Left cardiac atrium (tissue), 4 donors: ENCODE measurements around the gene POLR2L. TPM values are rescaled to one million over a fixed set of nuclear protein-coding genes. Genes with fewer than 3 reads are reported as not detected.

Experiments
- ATAC-seq, 2 donors: fragments of 200-7000 bp; cut with Tn5 transposase; one replicate each; pipeline ENCODE4 v1.9.1; 2020; ENCODE audit warnings: mild to moderate bottlenecking in 2 of 2, moderate library complexity in 2 of 2
- DNase-seq: peaks from one replicate; pipeline ENCODE4 v3.0.0-alpha.2; 2020
- intact Hi-C, 2 donors: fragments of 100-400 bp; cut with DNase I; formaldehyde crosslinking; loops; one replicate each; pipeline versions ENCODE4 v1.14.1 to v1.15.1; 2022 to 2023
- long read RNA-seq: library from polyadenylated mRNA; unstranded; transcript quantifications from one replicate; pipeline ENCODE4 v2.0.0, GENCODE V29; 2021
- total RNA-seq, 2 donors: library from RNA; stranded (reverse); fragmentation: NEBNext Ultra II Directional; extraction: Animal tissue kit (Norgen Biotek cat#: 25700); gene quantifications; one replicate each; pipeline ENCODE4 v1.2.1, GENCODE V29; 2021
- donor health status: DM: no; HTN: yes; CAD: no.
- donor health status: DM: no; HTN: yes; CAD: no; lungs with severe emphysema.
- donor health status: DM: yes; HTN: yes; CAD: no.
- donor health status: Dilated cardiomyopathy.

POLR2L gene
- 100 to 1,000 TPM; 163 to 202 TPM for total RNA-seq
- long read RNA-seq, transcript POLR2L-201 (2 exons, 892 nt), result major isoform, 8 of 8 reads
- long read RNA-seq, partial matches to known transcripts, result 0 of 8 reads
- long read RNA-seq, other reads (novel, unspliced or antisense), result 0 of 8 reads

DNA sequence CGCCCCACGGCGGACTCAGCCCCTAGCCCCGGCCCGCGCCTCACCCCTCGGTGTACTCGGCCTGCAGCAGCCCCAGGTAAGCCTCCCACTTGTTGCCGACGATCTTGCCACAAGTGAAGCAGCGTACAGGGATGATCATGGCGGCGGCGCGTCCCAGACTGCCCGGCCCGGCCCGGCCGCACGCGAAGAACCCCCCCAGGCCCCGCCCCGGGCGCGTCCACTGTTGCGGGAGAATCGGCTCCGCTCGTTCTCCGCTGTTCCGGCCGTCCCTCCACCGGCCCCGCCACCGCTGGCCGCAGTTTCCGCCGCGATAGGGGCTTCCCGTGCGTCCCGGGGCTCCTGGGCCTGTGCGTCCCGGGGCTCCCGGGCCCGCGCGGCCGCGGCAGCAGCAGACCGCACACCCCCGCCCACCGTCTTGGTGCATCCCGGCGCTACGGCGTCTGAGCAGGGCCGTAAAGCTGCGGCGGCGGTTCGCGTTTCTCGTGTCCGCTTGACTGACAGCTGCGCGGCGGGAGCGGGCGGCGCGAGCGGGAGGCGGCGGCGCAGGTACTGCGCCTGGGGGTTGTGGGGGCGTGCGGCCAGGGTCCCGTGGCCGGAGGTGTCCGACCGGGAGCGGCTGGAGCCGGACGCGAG is at the start of gene POLR2L, which contains the start of gene TSPAN4:
Gene POLR2L (minus strand): TSS at position 160 of the 633 bp plus-strand sequence. CDS start 21 bp downstream, at position 139.
Gene TSPAN4 (plus strand): TSS at position 483 of the 633 bp plus-strand sequence. CDS start 7,453 bp downstream, outside the sequence.
- ATAC-seq (peak; percentile 52 to 53), DNase-seq (peak; percentile 94)
- intact Hi-C loops, result no loop called here

DNA sequence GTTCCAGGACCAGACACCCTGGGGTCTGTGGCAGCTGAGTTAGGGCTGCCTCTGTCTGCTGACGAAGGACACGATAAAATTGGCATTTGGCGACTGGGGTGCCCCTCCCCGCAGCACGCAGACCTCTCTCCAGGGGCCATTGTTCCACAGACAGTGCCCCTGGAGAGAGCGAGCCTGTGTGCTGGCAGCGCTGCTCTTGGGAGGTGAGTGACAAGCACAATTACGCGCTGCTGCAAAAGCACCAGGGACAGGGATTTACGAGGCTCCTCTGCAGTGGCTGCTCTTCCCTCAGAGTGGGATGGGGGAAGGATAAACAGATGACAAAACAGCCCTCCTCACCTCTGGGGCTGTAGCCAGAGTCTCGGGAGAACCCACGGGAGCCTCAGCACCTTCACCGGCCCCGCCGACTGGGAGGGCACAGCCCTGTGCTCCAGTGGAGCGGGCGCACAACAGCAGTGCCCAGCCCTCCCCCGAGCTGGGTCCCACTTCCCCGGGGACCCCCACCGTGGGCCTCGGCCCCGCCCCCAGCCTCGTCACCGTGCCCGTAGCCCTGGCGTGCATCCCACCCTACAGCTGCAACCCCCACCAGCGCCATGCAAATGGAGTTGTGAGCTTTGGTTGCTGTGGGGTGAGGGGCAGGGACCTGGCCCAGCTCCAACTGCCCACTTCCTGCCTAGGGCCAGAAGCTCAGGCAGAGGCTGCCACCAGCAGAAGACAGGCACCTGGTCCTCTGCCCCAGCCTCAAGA is 48.6 kb upstream of the POLR2L start:
- ATAC-seq (no peak), DNase-seq (no peak)
- intact Hi-C loops, result no loop called here

DNA sequence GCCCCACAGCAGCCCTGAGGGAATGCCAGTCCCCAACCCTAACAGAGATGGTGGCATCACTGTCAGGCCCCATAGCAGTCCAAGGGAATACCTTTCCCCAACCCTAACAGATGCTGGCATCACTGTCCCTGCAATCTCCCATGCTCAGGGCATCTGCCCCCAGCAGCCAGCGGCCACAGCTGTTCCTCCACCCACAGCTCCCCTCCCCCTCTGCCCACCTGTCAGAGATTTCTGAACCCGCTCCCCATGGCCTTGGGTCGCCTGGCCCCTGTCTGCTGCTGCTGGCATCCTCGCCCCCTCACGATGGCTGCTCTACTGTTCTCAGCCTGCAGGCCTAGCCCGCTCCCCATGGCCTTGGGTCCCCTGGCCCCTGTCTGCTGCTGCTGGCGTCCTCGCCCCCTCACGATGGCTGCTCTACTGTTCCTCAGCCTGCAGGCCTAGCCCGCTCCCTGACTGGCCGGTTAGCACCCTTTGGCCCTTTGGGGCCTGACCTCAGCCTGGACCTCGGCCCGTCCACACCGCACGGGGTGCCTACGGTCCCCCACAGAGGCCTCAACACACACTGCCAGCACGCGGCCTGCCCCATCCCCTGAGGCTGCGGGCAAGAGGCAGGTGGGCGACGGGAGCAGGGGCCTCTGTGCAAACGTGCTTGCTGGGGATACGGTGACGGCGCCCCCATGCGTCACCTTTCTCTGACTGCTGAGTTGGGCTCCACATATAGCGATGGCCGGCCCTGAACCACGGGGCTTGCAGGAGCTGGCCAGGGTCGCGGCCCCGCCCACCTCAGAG is 47.6 kb upstream of the POLR2L start:
- intact Hi-C loops, result no loop called here
- DNase-seq (no peak), ATAC-seq (no peak)

DNA sequence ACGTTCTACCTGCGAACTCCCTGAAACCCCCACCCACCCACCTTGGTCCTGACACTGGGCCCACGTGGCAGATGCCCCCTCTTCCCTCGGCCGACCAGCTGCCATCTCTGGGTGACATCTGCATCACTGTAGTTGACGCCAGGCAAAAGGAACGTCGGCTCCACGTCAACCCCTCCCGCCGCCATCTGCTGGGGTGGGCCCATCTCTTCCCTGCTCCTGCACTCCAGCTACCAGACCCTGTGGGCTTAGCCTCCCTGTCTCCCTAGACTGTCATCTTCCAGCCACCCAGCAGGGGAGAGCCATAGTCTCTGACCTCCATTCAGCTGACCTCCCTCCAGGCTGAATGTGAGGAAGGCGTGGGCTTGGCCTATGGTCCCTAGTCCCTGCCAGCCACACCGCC is 46.9 kb upstream of the POLR2L start:
- ATAC-seq (no peak), DNase-seq (no peak)
- intact Hi-C loops, result no loop called here

DNA sequence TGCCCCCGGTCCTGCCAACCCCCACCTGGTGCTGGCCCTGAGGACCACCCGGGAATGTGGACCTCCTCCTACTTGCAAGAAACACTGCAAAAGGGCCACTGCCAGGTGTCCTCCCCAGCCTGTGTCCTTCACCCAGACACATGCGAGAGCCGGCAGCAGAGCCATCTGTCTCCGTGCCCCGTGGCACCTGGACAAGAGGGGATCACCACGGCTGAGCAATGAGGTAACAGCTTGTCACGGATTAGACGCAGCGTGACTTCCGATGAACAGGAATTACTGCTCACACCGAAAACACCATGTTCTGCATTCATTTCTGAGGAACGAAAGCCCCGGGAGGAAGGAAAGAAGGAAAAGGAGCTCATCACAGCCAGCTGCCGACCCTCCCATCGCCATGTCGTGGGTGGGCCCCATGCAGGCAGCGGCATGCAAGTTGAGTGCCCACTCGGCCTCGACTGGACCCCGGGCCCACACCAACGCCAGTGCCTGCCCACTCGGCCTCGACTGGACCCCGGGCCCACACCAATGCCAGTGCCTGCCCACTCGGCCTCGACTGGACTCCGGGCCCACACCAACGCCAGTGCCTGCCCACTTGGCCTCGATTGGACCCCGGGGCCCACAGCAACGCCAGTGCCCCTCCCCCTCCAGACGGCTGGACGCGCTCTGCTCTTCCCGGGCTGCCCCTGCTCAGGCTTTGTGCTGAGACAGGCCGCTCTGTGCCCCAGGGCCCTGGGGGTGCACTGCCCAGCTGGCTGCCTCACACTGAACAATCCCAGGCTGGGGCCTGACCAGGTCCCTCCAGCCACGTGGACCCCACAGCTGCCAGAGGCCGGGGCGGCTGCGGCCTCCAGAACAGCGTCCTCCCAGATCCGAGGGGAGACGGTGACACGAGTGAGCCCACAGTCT is 46.2 kb upstream of the POLR2L start:
- intact Hi-C loops, result no loop called here
- ATAC-seq, result no peak
- no peak for DNase-seq

DNA sequence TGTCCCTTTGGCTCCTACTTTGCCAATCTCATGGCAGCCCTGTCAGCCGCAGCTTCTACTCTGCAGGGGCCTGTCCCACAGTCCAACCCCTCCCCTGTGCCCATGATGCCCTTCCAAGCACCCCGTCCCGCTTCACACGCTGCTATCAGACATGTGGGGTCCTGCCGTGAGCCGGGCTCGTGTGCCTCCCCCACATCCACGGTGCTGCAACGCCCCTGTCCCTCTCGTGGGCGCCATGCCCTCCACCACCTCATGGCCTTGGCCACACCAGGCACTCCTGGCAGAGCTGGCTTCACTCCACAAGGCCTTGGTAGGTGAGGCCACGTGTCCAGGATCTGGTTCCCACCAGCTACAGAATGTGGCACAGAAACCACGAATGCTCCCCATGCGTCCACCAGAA is 45.3 kb upstream of the POLR2L start:
- intact Hi-C loops, result no loop called here
- no peak for DNase-seq
- ATAC-seq, result no peak

DNA sequence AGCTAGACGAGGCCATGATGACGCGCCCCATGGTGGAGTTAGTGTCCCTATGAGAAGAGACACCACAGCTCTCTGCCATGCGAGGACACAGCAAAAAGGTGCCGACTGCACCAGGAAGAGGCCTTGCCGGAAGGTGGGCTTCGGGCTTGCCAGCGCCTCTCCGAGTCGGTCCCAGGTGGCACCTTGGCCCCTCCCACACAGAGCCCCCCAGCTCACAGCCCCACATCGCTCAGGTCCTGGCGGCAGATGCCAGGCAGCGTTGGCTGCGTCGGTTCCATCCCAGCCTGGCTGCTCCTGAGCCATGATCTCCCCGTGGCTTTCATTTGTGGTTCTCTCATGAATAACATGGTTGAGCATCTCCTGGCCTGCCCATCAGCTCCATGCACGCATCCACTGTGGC is 44.2 kb upstream of the POLR2L start:
- intact Hi-C loops, result no loop called here
- no peak for ATAC-seq
- DNase-seq, result no peak

DNA sequence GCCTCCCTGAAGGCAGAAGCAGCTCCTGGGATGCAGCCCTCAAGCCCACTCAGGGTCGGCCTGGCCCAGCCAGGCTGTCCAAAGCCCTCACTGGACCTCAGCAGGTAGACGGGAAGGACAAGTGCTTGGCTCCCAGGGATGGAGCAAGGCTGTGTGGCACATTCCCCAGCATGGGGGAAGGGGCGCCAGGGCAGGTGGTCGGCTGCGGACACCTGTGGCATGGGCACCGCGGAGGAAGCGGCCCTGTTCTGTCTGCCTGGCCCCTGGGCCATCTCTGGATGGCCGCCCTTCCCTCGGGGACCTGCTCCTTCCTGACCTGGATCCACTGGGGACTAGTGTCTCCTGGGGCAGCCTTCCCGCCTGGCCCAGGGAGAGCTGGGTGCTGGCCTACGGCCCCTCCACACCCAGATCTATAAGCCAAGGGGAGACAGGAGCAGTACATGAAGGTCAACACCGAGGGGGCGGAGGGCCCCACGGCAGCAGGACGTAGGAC is 42.3 kb upstream of the POLR2L start:
- intact Hi-C loops, result no loop called here
- no peak for ATAC-seq
- no peak for DNase-seq

DNA sequence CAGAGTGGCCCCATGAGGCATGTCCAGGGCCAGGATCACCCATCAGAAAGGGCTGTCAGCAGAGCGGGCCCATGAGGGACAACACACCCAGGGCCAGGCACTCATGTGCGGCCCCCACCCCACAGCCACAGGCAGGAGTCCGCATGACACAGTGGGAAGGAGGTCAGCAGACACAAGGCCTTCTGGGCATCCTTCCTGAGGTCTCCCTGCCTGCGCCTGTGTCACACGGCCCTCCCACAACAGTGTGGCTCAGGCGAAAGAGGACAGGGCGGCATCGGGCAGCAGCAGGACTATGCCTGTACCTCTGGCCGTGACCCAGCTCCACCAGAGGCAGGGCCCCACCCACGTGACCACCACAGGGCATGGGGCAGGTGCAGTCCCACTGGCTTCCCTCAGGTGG is 41.2 kb upstream of the POLR2L start:
- no peak for ATAC-seq
- no peak for DNase-seq
- intact Hi-C loops, result no loop called here

DNA sequence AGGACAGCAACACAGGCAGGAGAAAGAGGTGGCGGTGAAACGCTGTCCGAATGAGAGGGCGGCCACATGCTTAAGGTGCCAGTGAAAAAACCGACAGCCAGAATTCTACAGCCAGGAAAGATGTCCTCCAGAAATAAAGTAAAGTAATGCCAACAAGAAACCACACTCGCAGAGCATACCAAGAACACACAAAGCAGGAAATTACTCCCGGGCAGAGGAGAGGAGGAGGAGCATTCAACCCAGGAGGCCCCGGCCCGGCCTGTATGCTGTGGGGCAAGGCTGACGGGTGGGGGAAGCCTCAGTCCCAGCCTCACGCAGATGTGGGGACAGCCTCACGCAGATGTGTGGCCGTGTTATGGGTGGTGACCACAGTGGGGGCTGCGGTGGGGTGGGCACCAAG is 40.3 kb upstream of the POLR2L start:
- no peak for DNase-seq
- no peak for ATAC-seq
- intact Hi-C loops, result no loop called here

DNA sequence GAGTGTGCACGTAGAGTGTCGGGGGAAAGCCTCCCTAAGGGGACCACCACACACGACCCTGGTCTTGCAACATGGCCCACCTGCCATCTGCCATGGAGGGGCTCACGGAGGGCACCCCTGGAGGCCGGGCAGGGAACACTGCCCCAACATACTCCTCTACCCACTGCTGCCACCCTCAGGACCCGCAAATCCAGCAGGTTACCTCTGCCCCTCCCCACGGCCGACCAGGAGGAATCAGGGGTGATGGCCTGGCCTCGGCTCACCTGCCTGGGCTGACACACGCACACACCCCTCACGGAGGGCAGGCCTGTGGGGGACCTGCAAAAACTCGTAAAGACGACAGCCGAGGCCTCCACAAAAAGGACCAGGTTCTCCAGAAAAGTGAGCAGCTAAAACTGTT is 38.1 kb upstream of the POLR2L start:
- ATAC-seq, result no peak
- no peak for DNase-seq
- intact Hi-C loops, result no loop called here

DNA sequence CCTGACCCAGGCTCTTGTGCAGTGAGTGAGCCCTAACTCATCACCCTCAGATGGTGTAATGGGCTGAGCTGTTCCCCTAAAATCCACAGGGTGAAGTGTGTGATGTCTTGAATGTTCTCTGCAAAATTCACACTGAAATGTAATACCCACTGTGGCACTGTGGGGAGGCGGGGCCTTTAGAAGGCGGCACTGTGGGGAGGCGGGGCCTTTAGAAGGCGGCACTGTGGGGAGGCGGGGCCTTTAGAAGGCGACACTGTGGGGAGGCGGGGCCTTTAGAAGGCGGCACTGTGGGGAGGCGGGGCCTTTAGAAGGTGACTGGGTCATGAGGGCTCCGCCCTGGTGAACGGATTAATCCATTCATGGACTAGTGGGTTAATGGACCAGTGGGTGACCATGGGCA is 35.2 kb upstream of the POLR2L start:
- intact Hi-C loops, result no loop called here
- ATAC-seq, result no peak
- no peak for DNase-seq

DNA sequence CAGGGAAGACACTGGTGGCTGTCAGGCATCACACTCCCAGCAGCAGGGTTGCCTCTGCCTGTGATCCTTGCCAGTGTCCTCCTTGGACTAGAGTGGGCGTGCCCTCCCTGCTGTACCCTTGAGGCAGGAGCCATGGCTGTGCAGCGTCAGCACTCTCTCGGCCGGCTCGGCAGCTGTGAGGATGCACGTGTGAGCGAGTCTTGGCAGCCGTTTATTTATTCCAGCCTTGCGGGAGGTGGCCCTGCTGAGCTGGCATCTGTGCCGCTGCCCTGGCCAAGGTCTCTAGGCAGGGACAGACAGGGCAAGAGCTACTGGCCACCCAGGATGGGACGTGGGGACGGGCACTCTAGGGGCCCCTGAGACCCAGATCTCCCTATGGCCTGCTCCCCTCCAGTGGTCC is 34.2 kb upstream of the POLR2L start:
- ATAC-seq (peak; percentile 66 to 84), DNase-seq (peak; percentile 50)
- intact Hi-C loops, result no loop called here

DNA sequence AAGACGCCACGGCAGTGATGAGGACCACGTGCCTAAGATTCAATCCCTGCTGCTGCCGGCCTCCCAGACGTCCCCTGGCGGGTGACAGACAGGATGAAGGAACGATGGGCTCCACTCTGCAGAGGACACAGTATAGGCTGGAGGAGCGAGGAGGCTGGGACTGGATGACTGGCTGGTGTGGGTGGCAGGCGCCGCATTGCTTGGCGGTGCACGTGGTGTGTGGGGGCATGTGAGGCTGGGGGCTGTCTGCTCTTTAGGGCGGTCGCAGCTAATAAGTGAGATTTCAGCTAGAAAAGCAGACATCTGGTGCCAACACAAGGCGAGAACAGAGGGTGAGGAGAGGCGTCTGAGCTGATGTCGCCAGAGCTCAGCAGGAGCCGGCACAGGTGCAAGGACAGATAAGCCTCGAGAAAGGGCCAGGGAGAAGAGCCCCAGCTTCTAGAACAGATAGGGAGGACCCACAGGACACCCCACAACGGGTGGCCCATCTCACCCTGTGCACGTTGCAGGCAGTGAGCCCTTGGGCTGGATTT is 33.5 kb upstream of the POLR2L start:
- no peak for DNase-seq
- ATAC-seq, result no peak

DNA sequence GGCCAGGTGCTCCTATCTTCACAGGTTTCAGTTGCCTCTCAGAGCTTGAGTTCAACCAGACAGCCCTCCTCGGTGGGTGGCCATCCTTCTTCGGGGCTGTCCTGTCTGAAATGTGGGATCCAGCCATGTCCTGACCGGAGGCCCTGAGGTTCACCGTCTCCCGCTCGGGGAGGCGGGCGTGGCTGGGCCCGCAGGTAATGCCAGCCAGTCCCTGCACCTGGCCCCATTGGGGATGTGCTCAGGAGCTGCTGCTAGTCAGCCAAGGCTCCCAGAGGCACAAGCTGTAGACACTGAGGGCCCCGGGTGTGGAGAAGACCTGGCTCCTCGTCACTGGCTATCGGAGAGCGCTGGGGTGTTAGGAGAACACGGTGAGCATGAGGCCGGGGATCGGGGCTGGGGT is 32.9 kb upstream of the POLR2L start:
- intact Hi-C loops, result no loop called here
- ATAC-seq (no peak), DNase-seq (no peak)

More for the DNA sequence above, 33.5 kb upstream of the POLR2L start:
- intact Hi-C loops, result no loop called here

DNA sequence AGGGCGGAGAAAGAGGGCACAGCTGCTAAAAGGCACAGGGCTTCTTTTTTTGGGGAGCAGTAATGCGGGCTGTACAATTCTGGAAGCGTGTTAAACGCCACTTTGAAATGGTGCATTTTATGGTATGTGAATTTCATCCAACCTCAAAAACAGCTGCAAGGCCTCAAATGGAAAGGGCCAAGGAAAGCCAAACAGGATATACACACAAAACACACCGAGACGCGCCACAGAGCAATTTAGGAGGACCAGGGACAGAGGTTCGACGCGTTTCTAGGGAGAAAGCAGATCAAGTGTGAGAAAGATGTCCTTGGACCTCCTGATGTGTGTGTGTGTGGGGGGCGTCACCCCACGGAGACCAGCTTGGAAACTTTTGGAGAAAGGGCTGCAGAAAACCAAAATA is 31.4 kb upstream of the POLR2L start:
- intact Hi-C loops, result no loop called here
- no peak for DNase-seq
- no peak for ATAC-seq

DNA sequence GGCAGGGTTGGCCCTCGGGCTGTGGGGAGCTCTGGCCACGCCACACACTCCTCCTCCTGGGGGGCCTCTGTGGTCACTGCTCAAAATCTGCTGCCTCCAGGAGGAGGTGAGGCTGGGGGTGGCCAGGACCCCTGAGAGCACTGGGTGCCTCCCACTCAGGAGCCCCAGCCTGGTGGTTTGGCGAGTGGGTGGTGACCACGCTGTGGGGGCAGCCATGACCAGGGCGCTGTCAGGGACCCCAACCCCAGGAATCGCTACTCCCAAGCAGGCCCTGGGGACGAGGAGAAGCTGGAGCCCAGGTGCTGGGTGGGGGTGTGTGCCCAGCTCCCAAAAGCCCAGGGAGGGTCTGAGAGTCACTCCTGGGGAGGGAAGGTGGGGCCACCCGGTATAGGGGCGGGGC is 30.5 kb upstream of the POLR2L start:
- intact Hi-C loops, result no loop called here
- ATAC-seq (no peak), DNase-seq (no peak)

DNA sequence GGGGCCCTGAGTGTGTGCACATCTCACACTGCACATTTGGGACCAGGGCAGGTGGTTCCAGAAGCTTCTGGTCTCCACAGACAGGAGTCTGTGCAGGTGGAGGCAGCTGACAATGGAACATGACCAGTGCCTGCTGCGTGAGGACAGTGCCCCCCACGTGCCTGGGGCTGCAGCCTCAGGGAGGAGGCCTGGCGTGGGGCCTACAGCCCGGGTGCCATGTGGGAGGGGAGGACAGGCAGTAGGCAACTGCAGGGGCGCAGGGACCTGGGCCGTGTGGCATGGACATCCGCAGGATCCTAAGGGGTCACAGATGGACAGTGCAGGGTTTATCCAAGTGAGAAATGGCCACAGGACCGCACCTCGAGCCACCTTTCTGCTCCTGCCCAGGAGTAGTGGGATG is 29.1 kb upstream of the POLR2L start:
- ATAC-seq, result no peak
- DNase-seq, result no peak
- intact Hi-C loops, result no loop called here

DNA sequence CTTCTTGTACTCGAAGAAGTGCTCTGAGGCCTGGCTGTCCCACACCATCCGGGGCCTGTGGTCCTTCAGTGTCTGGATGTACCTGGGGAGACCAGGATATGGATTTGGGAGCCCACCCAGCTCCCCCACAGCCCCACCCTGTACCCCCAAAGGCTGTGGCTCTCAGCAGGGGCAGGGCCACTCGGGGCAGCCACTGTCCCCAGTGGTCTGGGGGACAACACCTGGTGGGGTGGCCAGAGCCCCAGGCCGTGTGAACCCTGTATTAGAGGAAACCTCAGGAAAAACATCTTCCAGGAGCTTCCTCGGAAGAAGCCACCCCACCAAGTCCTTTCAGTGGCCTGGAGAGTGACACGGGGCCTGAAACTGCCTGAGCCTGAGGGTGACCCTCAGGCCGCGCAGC is 28.1 kb upstream of the POLR2L start:
- no peak for ATAC-seq
- intact Hi-C loops, result no loop called here
- no peak for DNase-seq
